ENCODE measurements around the gene ETDC.
"Not testable (repeated sequence)": the region's sequence is repeated elsewhere in the genome, so short reads cannot be mapped to it uniquely, and the experiment has no call there.

The ETDC gene

DNA sequence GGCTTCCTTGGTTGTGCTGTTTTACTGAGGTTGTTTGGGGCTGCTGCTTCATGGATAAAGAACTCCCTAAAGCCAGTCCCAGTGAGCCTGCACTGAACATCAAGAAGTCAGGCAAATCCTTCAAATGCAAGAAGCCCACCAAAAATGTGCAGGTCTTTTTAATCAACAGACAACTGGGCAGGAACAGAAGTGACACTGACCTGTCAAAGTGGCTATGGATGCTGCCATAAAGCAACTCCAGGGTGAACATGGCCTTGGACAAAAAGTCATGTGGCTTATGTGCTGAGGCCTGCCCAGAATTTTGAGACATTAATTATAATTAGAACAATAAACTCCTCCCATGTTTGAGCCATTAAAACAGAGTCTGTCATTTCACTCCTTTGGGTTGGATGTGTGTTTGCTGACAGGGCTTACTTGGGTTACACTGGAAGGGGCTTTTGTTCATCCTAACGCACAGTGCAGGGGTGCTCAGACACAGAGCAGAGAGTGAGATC is at the start of gene ETDC:
Gene ETDC, plus strand, starts transcription at position 51 of the 494 bp plus-strand sequence. Its CDS starts 0 bp downstream, at position 51.
- no peak for DNase-seq

DNA sequence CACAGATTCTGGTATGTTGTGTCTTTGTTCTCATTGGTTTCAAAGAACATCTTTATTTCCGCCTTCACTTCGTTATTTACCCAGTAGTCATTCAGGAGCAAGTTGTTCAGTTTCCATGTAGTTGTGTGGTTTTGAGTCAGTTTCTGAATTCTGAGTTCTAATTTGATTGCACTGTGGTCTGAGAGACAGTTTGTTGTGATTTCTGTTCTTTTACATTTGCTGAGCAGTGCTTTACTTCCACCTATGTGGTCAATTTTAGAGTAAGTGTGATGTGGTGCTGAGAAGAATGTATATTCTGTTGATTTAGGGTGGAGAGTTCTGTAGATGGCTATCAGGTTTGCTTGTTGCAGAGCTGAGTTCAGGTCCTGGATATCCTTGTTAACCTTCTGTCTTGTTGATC is 48.3 kb upstream of the ETDC start:
- DNase-seq: not testable (repeated sequence)

DNA sequence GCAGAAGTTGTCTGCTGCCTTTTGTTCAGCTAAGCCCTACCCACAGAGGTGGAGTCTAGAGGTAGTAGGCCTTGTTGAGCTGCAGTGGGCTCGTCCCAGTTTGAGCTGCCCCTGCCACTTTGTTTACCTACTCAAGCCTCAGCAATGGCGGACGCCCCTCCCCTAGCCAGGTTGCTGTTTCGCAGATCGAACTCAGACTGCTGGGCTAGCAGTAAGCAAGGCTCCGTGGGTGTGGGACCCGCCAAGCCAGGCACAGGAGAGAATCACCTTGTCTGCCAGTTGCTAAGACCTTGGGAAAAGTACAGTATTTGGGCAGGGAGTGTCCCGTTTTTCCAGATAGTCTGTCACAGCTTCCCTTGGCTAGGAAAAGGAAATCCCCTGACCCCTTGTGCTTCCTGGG is 45.9 kb upstream of the ETDC start:
- not testable (repeated sequence) for DNase-seq

DNA sequence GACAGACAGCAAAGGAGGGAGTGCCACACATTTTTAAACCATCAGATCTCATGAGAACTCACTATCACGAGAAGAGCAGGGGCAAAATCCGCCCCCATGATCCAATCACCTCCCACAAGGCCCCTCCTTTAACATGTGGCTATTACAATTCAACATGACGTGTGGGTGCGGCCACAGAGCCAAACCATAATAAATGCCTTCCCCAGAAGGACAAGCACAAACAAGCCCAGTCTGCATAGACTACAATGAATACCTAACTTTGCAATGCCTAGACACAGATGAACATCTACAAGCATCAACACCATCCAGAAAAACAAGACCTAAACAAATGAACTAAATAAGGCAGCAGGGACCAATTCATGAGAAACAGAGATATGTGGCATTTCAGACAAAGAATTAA is 45.1 kb upstream of the ETDC start:
- DNase-seq: no peak

DNA sequence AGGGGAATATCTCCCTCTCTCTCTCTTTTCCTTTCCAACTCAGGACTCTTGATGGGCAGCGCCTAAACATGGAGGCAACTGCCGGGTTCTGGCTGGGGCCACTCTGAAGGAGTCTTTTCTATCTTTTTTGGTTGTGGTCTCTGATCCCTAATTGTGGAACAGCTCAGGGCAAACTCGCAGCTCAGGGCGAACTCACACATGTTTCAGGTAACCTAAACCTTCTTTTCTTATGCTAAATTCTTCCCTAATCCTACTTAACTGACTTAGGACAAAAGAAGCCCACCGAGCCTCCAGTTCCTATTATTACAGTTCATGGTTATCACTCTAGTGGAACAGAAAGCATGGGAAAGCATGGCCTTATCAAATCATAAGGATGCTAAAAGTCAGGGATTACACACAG is 36.1 kb upstream of the ETDC start:
- no peak for DNase-seq

DNA sequence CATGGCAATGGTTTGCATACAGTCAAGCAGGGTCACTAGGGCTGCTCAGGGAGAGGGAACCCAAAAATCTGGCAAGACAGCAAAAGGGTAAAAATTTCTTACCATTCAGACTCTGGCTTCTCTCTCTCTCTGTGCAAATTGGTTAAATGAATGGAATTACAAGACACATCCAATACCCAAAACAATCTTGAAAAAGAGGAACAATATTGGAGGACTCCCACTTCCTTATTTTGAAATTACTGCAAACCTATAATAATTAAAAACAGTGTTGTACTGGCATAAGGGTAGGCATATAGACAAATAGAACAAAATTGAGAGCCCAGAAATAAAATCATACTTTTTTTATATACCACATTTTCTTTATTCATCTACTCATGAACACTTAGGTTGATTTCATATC is 33.3 kb upstream of the ETDC start:
- no peak for DNase-seq

DNA sequence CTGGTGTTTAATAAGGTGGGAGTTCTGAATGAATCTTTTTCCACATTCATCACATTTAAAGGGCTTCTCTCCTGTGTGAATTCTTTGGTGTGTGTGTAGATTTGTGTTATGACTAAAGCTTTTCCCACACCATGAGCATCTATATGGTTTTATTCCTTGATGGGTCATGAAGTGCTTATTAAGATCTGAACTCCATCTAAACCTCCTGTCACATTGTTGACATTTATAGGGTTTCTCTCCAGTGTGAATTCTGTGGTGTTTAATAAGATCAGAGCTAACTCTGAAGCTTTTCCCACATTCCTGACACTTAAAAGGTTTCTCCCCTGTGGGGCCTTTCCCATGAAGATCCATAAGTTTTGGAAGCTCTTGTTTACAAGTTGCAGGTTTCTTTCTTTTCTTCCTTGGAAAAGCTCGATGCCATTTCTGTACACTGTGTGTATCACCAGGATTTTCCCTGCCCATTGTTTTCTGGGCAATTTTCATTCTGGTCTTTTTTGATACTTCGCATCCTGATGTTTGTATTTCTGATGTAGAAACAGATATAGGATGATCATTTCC is 21.9 kb upstream of the ETDC start:
- DNase-seq: no peak

DNA sequence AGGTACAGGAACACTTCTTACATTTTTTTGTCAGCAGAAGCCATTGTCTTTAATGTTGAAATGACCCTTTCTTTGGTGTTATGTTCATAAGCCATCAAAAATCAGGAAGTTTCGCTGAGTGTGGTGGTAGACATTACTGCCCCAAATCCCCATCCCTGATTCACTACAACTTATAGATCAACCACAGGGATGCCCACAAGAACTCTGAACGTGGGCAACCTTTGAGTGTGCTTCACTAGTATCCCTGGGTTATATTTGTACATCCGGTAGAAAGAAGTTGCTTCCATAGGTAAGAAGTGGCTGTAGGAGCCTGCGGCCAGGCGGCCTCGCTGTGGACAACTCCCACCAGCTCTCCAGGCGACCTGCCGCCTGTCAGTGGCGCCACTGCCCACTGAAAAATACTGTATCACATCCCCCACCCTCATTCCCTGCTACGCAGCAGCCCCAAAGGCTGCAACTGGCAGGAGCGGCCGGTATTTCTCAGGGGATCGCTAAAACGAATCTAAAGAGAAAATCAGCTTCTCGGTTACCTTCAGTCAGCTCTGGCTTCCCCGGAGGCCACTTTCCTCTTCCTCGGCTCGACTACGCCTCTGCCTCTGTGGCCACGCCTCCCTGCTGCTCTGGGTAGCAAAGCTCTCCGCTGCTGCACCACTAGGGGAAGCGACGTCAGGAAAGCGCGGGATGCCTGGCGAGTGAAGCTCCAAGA is 13.9 kb upstream of the ETDC start:
- DNase-seq: peak; percentile 56

DNA sequence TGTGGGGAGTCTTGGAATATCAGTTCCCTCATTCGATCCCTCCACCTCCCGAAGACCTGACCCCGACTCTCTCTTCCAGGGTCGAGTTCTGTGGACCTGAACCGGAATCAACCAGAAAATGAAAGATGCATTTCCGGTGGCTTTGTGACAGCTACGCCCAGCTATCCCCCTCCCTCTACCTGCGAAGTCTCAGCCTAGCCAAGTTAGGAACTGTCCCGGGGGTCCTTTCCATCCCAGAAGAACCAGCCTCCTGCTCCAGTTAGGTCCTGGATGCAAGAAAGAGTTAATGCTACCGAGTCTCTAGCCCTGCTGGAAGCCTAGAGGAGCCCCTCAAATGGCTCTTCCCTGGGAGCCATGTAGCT is 13.4 kb upstream of the ETDC start:
- no peak for DNase-seq

DNA sequence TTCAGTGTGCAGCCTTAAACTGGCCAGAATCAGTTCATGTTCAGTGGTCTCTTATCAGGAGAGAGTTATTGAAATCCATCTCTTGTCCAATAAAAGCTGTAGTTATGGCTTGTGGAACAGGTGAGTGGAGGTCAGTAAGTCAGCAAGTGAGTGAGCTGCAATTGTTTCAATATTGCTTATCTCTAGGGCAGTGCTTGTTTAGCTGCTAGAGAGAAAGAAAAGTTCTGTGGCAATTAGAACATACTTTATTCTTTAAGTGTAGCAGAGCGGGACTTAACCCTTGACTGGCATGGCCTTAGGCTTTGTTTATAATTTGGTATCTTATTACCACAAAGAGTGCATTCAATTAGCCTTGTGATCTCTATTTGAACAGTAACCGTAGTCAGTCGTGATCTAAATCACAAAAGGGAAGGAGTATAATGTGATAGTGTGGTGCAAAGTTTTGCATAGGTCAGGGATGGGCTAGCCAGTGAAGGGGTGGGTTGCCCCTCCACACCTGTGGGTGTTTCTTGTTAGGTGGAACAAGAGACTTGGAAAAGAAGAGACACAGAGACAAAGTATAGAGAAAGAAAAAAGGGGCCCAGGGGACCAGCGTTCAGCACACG is 6.9 kb upstream of the ETDC start:
- DNase-seq: no peak

DNA sequence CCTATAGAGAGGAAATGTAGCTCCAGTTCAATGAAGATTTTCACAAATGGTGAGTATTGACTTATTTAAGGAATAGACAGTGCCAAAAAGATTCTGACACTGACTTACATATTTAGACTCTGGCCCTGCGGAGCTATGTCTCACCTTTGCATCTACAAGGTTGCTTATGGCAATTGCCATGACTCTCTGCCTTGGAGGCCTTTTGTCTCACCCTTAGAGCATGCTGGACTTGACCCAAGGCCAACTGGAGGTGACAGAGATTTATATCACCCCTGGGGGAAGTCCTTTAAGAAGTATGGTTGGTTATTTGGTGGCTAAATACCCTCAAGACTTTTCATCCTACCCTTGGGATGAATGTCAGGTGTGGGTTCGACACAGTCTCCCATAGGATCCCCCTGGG is 4.5 kb upstream of the ETDC start:
- DNase-seq: no peak

DNA sequence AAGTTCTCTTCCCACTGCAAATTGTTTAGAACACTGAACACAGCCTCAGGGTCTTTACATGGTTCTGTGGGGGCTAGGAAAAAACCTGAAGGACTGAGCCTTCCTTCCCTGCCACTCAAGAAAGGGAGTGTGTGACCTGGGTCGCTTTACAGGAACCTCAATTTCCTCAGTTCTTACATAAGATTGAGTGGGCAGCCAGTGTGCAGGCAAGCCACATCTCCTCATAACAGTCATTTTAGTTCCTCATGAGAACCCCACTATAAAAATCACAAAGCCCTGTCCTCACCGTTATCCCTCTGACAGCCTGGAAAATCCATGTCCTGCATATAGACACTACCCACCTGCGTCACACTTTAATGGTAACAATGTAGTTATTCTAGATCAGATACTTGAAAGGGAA is 2.1 kb upstream of the ETDC start:
- DNase-seq: no peak

DNA sequence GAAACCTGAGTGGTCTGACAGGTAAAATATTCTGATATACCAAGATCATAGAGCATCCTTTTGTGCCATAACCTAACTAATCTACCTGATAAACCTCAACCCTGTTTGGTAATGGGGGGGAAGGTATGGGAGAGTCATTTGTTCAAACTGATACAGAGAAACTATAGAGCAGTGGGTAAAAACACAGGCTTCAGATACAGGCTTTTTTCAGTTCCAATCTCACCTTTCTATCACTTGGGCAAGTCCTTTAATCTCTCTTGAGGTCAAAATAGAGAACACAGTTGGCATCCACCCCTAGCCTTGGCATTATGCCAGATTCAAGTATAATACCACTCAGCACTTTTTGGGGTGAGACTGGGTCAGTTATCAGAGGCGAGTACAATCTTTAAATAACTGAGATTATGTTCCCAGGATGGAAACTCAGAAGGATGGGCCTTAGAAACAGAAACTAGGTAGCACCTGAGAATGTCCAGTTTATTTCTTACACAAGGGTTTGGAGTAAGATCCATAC is 880 bp upstream of the ETDC start:
- no peak for DNase-seq

DNA sequence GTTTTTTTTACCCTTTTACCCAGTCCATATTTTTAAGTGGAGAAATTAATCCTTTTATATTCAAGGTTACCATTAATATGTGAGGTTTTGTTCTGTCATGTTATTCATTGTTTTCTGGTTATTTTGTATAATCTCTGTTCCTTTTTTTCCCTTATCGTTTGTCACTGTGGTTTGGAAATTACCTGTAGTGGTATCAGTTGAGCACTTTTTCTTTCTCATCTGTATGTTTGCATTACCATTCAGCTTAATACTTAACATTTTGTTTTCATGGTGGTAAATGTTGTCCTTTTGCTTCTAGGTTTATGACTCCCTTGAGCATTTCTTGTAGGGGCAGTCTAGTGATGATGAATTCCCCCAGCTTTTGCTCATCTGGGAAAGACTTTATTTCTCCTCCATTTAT is 6.6 kb downstream of the ETDC start:
- no peak for DNase-seq

DNA sequence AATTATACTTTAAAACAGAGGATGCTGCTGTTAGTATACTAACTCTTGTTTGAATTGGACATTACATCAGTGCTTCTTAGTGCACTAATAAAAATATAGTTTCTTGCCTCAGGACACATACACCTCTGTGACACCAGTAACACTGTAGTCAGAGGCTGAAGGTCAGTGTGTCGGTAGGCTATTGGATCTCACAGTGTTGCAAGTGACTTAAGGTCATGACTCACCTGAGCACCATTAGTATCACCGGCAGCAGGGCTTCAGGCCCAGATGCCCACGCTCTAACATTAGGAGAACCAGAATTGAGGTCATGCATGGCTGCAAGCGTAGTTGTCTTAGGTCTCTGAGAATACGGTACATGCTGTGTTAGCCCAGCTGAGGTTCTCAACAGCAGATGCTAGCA is 15.2 kb downstream of the ETDC start:
- no peak for DNase-seq

DNA sequence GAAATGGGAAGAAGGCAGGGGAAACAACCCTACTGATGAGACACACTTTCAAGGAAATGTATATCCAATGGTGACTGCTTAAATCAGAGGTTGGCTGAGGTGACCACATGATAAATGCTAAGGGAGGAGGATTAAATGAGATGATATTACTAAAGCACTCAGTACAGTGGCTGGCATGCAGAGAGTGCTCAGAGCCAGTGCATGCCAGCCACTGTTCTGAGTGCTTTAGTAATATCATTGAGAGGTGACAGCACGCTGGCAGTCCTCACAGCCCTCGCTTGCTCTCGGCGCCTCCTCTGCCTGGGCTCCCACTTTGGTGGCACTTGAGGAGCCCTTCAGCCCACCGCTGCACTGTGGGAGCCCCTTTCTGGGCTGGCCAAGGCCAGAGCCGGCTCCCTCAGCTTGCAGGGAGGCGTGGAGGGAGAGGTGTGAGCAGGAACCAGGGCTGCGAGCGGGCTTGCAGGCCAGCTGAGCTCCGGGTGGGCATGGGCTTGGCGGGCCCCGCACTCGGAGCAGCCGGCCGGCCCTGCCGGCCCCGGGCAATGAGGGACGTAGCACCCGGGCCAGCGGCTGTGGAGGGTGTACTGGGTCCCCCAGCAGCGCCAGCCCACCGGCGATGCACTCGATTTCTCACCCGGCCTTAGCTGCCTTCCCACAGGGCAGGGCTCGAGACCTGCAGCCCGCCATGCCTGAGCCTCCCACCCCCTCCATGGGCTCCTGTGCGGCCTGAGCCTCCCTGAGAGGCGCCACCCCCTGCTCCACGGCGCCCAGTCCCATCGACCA is 15.9 kb downstream of the ETDC start:
- not testable (repeated sequence) for DNase-seq

DNA sequence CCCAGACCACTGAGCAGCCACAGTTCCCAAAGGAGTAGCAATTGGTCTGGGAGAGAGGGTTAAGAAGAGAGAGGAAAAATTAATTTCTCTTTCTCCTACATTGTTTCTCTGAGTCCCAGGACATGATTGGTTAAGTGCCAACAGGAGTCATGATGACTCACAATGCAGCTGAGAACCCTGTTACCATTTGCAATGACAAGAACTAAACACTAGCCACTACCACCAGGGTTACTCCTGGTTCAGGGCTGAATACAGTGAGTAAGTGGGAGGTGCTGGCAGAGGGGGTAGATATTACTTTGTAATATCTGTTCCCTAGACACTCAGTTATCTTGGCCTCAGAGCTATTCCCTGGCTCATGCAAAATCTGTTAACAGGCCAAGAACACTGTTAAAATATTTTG is 18.0 kb downstream of the ETDC start:
- DNase-seq: no peak

DNA sequence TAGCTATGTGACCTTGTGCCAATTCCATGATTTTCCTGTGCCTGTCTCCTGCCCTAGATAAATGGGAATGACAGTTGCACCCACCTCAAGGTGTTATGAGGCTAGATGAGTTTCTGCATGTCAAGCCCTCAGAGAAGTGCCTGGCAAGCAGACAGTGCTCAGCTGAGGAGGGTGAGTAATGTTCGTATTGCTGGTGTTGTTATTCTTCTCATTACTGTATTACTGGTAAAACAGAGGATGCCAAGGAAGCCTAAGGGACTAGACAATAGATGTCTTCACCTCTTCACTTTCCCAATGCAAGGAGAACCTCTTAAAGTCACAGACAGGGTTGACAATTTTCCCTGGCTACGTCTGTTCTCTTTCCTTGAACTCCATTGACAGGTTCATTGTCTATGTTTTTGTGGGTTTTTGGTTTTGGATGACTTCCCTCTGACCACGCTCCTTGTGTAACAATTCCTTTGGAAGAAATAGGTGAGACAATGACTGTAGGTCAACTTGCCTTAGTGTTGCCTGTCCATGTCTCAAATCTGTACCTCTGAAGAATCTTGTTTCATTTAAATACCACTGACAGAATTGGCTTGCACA is 19.2 kb downstream of the ETDC start:
- DNase-seq: no peak

DNA sequence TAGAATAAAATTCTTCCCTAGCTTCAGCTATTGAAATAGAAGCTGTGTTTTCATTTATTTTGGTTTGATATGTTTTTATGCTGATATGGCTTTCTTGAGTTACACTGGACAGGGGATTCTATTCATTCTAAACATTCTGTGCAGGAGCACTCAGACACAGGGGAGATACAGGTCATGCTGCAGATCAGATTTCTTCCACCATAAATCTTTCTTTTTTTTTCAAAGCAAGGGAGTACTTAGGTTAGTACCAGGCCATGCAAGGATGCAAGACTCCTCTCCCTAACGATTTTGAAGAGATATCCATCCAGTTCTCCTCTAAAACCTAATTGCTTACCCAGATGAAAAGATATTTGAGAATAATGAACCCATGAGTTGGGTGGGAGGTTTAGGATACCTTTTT is 21.4 kb downstream of the ETDC start:
- no peak for DNase-seq

DNA sequence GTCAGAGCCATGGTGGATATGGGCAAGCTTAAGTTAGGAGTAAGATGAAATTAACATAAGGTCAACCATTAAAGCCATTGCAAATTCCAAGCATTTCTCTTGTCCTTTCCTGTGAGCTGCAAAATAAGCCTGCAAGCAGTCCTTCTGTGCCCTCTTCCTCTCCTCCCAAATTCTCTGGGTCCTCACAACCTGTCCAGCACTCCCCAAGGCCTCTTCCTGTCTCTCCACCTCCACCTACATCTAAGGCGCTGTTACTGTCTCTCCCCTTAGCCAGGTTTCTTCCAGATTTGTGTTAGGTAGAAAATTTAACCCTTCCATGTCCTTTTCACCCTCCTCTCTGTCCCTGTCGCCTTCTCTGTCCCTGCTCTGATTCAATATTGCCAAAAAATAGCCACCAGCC is 22.2 kb downstream of the ETDC start:
- no peak for DNase-seq

DNA sequence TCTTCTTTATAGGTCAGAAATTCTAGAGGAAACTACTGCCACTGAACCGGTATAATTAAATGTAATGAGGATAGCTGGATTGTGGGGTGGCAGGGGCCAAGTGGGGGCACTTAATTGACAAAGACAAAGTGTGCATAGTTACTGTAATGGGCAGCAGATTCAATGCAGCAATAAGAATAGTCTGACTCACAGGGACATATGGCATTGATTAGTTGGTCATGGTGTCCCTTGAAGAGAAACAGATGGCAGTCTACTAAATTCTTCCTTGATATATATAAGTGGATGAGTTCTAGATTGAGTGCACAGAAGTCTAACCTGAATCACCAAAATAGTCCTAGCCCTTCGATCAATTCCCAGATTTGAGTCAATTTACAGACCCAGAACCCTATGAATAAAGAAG is 31.6 kb downstream of the ETDC start:
- no peak for DNase-seq

DNA sequence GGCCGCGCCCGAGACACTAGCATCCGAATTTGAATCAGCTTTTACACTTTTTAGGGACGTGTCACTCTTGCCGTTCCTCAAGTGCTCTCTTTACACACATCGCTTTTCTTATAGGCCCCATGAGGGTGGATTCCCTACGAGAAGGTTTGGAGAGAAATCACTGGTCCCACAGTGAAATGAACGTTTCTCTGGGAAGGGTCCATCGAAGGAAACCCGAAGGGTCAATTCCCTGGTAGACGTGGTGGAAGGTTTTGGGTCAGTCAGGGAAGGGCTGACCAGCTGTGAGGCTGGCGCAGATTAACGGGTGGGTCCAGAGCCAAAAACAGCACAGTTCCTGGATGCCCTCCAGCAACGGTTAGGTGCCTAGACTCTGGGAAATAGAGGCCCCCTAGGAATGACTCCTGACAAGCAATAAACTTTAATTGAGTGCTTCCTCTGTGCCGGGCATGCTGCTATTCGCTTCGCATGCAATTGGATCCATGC is 35.9 kb downstream of the ETDC start:
- no peak for DNase-seq

DNA sequence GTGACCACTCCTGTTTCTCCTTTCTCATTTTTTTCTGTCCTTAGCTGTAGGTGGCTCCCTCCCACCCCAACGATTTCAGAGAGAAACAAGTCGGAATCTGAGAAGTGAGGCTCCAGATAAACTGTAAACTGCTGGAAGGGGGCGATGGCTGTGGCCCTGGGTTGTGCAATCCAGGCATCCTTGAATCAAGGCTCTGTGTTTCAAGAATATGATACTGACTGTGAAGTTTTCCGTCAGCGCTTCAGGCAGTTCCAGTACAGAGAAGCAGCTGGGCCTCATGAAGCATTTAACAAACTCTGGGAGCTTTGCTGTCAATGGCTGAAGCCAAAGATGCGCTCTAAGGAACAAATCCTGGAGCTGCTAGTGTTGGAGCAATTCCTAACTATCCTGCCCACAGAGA is 37.7 kb downstream of the ETDC start:
- DNase-seq: no peak

Data from CD4-positive, alpha-beta T cell treated with Interferon gamma for 1 hour (primary cell).